Measurements from ENCODE around the gene KAT5. TPM values are rescaled to one million over a fixed set of nuclear protein-coding genes. Genes with fewer than 3 reads are reported as not detected.

KAT5 gene
- total and polyA plus RNA-seq, 2 of the 13 experiments (the other 11 are each of a cell fraction or from before 2014, with no cell fraction given), result 35.2 to 48.3 TPM

- TF ChIP-seq FOXP4 (CRISPR knock-in tag; IDR thresholded peaks at IDR 0.05), result no peak
- TF ChIP-seq ZNF235 (CRISPR knock-in tag; IDR thresholded peaks at IDR 0.05; ENCODE audit: borderline replicate concordance), result no peak
- no peak for TF ChIP-seq NRL (CRISPR knock-in tag; IDR thresholded peaks at IDR 0.05; ENCODE audit: borderline replicate concordance)
- TF ChIP-seq E2F2 (CRISPR knock-in tag; IDR thresholded peaks at IDR 0.05; ENCODE audit: borderline replicate concordance), result no peak
- no peak for TF ChIP-seq PAF1 (CRISPR knock-in tag; IDR thresholded peaks at IDR 0.05)
- TF ChIP-seq FOXA1 (IDR thresholded peaks at IDR 0.05), result no peak
- TF ChIP-seq FOXA1 (CRISPR knock-in tag; IDR thresholded peaks at IDR 0.05), result no peak
- no peak for TF ChIP-seq MZF1 (CRISPR knock-in tag; IDR thresholded peaks at IDR 0.05; ENCODE audit: borderline replicate concordance)
Measured at GRCh38 chr11:65700399-65700798, 11.7 kb upstream of the KAT5 start (continued).

GRCh38 chr11:65701686-65702085, 10.4 kb upstream of the KAT5 start:
- no peaks in the 10 kb centered on the region for H3K36me3 ChIP-seq (replicated peaks in 1 of 2; ENCODE audit: control insufficient read depth in 1 of 2, insufficient read depth in 2 of 2, low read length in 2 of 2)
- DNase-seq (ENCODE audit: low spot score) (no peak), FAIRE-seq (no peak), ATAC-seq (no peak)
- intact Hi-C loops (cut with micrococcal nuclease; ENCODE audit: unreplicated experiment), result no loop called here
- H4K20me1 ChIP-seq (ENCODE audit: insufficient read depth, low read length), result no peaks in the 10 kb centered on the region
- no peak overlapping the region for H3K27ac ChIP-seq (ENCODE audit: extremely low read length, insufficient read depth, low read length)
- no peak overlapping the region for H3K4me2 ChIP-seq (ENCODE audit: low read depth, low read length)
- ChIA-PET CTCF (ENCODE audit: low intra/inter-chr PET ratio, low total read pairs) (no interaction called here), POLR2A (no interaction called here)
- no peak overlapping the region for H2AFZ ChIP-seq (ENCODE audit: low read length)
- H3K4me3 ChIP-seq (replicated peaks in 1 of 3; ENCODE audit: insufficient read depth in 1 of 3, low read depth in 2 of 3, low read length in 3 of 3), result no peak overlapping the region
- no peaks in the 10 kb centered on the region for H3K79me2 ChIP-seq (ENCODE audit: insufficient read depth, low read length)
- in situ Hi-C loops (cut with HindIII; ENCODE audit: extremely low pct_ligation_motif_present, low pct_unique_long_range_greater_than_20kb), result no loop called here
- no peaks in the 10 kb centered on the region for H3K9me3 ChIP-seq (ENCODE audit: low read length)
- peaks cover 2 to 36% of the 10 kb centered on the region in 2 experiments for H3K27me3 ChIP-seq (ENCODE audit: control insufficient read depth in 1 of 2, insufficient read depth in 2 of 2, low read length in 2 of 2)
- no TSS peak for BruUV-seq (replicated peaks)
- no peak overlapping the region for H3K9ac ChIP-seq (ENCODE audit: insufficient read depth, low read depth, low read length)
- WGBS (ENCODE audit: low lambda C conversion rate), result 22% methylated on average over 1 of the region's 1 CpG
- no peaks in the 10 kb centered on the region for H3K4me1 ChIP-seq (ENCODE audit: insufficient read depth, low read length)
- TF ChIP-seq DMAP1 (CRISPR knock-in tag; IDR thresholded peaks at IDR 0.05), result no peak
- TF ChIP-seq ZZZ3 (CRISPR knock-in tag; IDR thresholded peaks at IDR 0.05; ENCODE audit: borderline replicate concordance), result no peak
- TF ChIP-seq GPBP1L1 (CRISPR knock-in tag; IDR thresholded peaks at IDR 0.05), result no peak
- no peak for TF ChIP-seq ZNF354B (CRISPR knock-in tag; IDR thresholded peaks at IDR 0.05)
- no peak for TF ChIP-seq THRA (CRISPR knock-in tag; IDR thresholded peaks at IDR 0.05; ENCODE audit: borderline replicate concordance)
- no peak for TF ChIP-seq ZNF432 (CRISPR knock-in tag; IDR thresholded peaks at IDR 0.05; ENCODE audit: borderline replicate concordance)
- TF ChIP-seq ZNF652 (CRISPR knock-in tag; IDR thresholded peaks at IDR 0.05; ENCODE audit: borderline replicate concordance, low read depth), result no peak
- no peak for TF ChIP-seq ZNF136 (CRISPR knock-in tag; IDR thresholded peaks at IDR 0.05; ENCODE audit: low read depth)
- TF ChIP-seq ZNF441 (CRISPR knock-in tag; IDR thresholded peaks at IDR 0.05; ENCODE audit: borderline replicate concordance), result no peak
- TF ChIP-seq RARA (CRISPR knock-in tag; IDR thresholded peaks at IDR 0.05), result no peak
- no peak for TF ChIP-seq ZNF138 (CRISPR knock-in tag; IDR thresholded peaks at IDR 0.05; ENCODE audit: low read depth)
- TF ChIP-seq PHB2 (IDR thresholded peaks at IDR 0.05; ENCODE audit: partially characterized antibody), result no peak
- TF ChIP-seq GABPB1 (CRISPR knock-in tag; IDR thresholded peaks at IDR 0.05), result no peak
